ENCODE measurements around the gene EEFSEC. TPM values are rescaled to one million over a fixed set of nuclear protein-coding genes. Genes with fewer than 3 reads are reported as not detected.

Gene EEFSEC
- total RNA-seq, 4 donors from 2014 or later = 11.5 to 18.7 (median 14.9) TPM

- WGBS, 2 donors = 85 to 100% methylated on average over 3 to 6 of the region's 6 CpGs
- DNase-seq = no peak
- Histone ChIP-seq H3K9me3 (no peaks in the 10 kb centered on the region), H3K4me3 (no peak overlapping the region), H3K4me1 (peaks cover 0 to 6% (median 0%) of the 10 kb centered on the region in 3 donors), H3K27me3 (no peaks in the 10 kb centered on the region), H3K27ac (no peak overlapping the region), H3K36me3 (peaks cover 0 to 49% (median 0%) of the 10 kb centered on the region in 3 donors)
- intact Hi-C loops (cut with DNase I) = no loop called here
- TF ChIP-seq CTCF (IDR thresholded peaks at IDR 0.05) (no peak), POLR2A (IDR thresholded peaks at IDR 0.05) (no peak)
Observed at GRCh38 chr3:128364291-128364690, 211.0 kb downstream of the EEFSEC start.

- H3K27me3 ChIP-seq = no peaks in the 10 kb centered on the region
- intact Hi-C loops (cut with DNase I) = no loop called here
- no peak for DNase-seq
- TF ChIP-seq POLR2A (IDR thresholded peaks at IDR 0.05) = no peak
- no peak for TF ChIP-seq CTCF (IDR thresholded peaks at IDR 0.05)
- peaks cover 0 to 6% (median 0%) of the 10 kb centered on the region in 3 donors for H3K4me1 ChIP-seq
- 90 to 100% methylated on average over 1 to 2 of the region's 7 CpGs for WGBS, 2 donors
- H3K9me3 ChIP-seq = no peaks in the 10 kb centered on the region
- H3K36me3 ChIP-seq = peaks cover 0 to 44% (median 0%) of the 10 kb centered on the region in 3 donors
- H3K4me3 ChIP-seq = no peak overlapping the region
- H3K27ac ChIP-seq = no peak overlapping the region
Observed at GRCh38 chr3:128364808-128365360, 211.6 kb downstream of the EEFSEC start.

- no peak overlapping the region for H3K4me3 ChIP-seq
- H3K9me3 ChIP-seq = no peaks in the 10 kb centered on the region
- H3K36me3 ChIP-seq = peaks cover 0 to 35% (median 0%) of the 10 kb centered on the region in 3 donors
- TF ChIP-seq POLR2A (IDR thresholded peaks at IDR 0.05) (no peak), CTCF (IDR thresholded peaks at IDR 0.05) (no peak)
- no CpG with 5 or more reads among the region's 2 CpGs for WGBS, 2 donors
- H3K27me3 ChIP-seq = no peaks in the 10 kb centered on the region
- DNase-seq = no peak
- intact Hi-C loops (cut with DNase I) = no loop called here
- peaks cover 0 to 6% (median 0%) of the 10 kb centered on the region in 3 donors for H3K4me1 ChIP-seq
- H3K27ac ChIP-seq = no peak overlapping the region
Observed at GRCh38 chr3:128366136-128366535, 212.9 kb downstream of the EEFSEC start.

- peaks cover 0 to 6% (median 0%) of the 10 kb centered on the region in 3 donors for H3K4me1 ChIP-seq
- peaks cover 0 to 29% (median 0%) of the 10 kb centered on the region in 3 donors for H3K36me3 ChIP-seq
- H3K4me3 ChIP-seq = no peak overlapping the region
- WGBS, 2 donors = 100% methylated on average over 1 to 2 of the region's 5 CpGs
- TF ChIP-seq CTCF (IDR thresholded peaks at IDR 0.05) (no peak), POLR2A (IDR thresholded peaks at IDR 0.05) (no peak)
- no peaks in the 10 kb centered on the region for H3K27me3 ChIP-seq
- intact Hi-C loops (cut with DNase I) = no loop called here
- no peak for DNase-seq
- H3K27ac ChIP-seq = no peak overlapping the region
- H3K9me3 ChIP-seq = no peaks in the 10 kb centered on the region
Observed at GRCh38 chr3:128366652-128367051, 213.4 kb downstream of the EEFSEC start.

- no peak overlapping the region for H3K27ac ChIP-seq
- WGBS, 2 donors = 89 to 93% methylated on average over 2 to 4 of the region's 5 CpGs
- H3K27me3 ChIP-seq = no peaks in the 10 kb centered on the region
- H3K36me3 ChIP-seq = peaks cover 0 to 26% (median 0%) of the 10 kb centered on the region in 3 donors
- peaks cover 0 to 6% (median 0%) of the 10 kb centered on the region in 3 donors for H3K4me1 ChIP-seq
- intact Hi-C loops (cut with DNase I) = no loop called here
- TF ChIP-seq POLR2A (IDR thresholded peaks at IDR 0.05) = no peak
- no peak for TF ChIP-seq CTCF (IDR thresholded peaks at IDR 0.05)
- no peak for DNase-seq
- H3K4me3 ChIP-seq = no peak overlapping the region
- H3K9me3 ChIP-seq = no peaks in the 10 kb centered on the region
Observed at GRCh38 chr3:128367221-128367620, 213.9 kb downstream of the EEFSEC start.

Measured in esophagus squamous epithelium (tissue), 5 donors.